Activated CD4-positive, alpha-beta T cell treated with anti-CD3 and anti-CD28 coated beads for 36 hours (primary cell): ENCODE results near the gene PGBD4. TPM values are rescaled to one million over a fixed set of nuclear protein-coding genes. Genes with fewer than 3 reads are reported as not detected.
A peak's percentile ranks its signal among the peaks of the same experiment; 100 is the strongest.

Source experiments
- ATAC-seq: fragments of 200-7000 bp; cut with Tn5 transposase; one replicate; pipeline ENCODE4 v1.10.0; 2021; ENCODE audit warnings: mild to moderate bottlenecking, moderate library complexity
- CTCF ChIA-PET: fragments of 350-600 bp; sonication (Branson Sonifier 250); formaldehyde crosslinking; loops from one replicate; lab custom pipeline; 2021; ENCODE audit warnings: antibody characterized with exemption; lab: Charles Lee
- POLR2A ChIA-PET: fragments of 350-600 bp; sonication (Branson Sonifier 250); formaldehyde crosslinking; loops from one replicate; lab custom pipeline; 2021; ENCODE audit warnings: antibody characterized with exemption, inconsistent platforms; lab: Charles Lee
- DNase-seq: peaks from one replicate; pipeline ENCODE4 v3.0.0-alpha.2; 2020
- H3K27ac Mint-ChIP-seq: one replicate; pipeline ENCODE4 v1.8.0; 2021; ENCODE audit warnings: mixed read lengths
- H3K27me3 Mint-ChIP-seq: one replicate; pipeline ENCODE4 v1.8.0; 2021; ENCODE audit warnings: mixed read lengths
- H3K36me3 Mint-ChIP-seq: one replicate; pipeline ENCODE4 v1.8.0; 2021; ENCODE audit warnings: low read depth, mixed read lengths
- H3K4me1 Mint-ChIP-seq: one replicate; pipeline ENCODE4 v1.8.0; 2021; ENCODE audit warnings: mixed read lengths
- H3K4me3 Mint-ChIP-seq: one replicate; pipeline ENCODE4 v1.8.0; 2021; ENCODE audit warnings: mild to moderate bottlenecking, moderate library complexity, mixed read lengths
- H3K9me3 Mint-ChIP-seq: one replicate; pipeline ENCODE4 v1.8.0; 2021; ENCODE audit warnings: low read depth, mixed read lengths
- intact Hi-C, 2 experiments: fragments of 100-400 bp; cut with DNase I in 1 of 2; cut with micrococcal nuclease in 1 of 2; formaldehyde crosslinking; loops; one replicate each; pipeline versions ENCODE4 v1.14.2 to v1.15.1; 2022 to 2024; cut with DNase I, micrococcal nuclease
- total RNA-seq, 2 experiments: library from RNA; stranded (reverse); gene quantifications; one replicate each; pipeline ENCODE4 v1.2.3, GENCODE V29; 2021

Gene PGBD4
- total RNA-seq, 2 experiments from 2014 or later: 2.3 to 2.4 TPM

- H3K36me3 Mint-ChIP-seq: peaks cover 3% of the 10 kb centered on the region
- DNase-seq: no peak
- no peak for ATAC-seq
- H3K27me3 Mint-ChIP-seq: no peaks in the 10 kb centered on the region
- intact Hi-C loops: no loop called here
- ChIA-PET POLR2A (no interaction called here), CTCF (interaction anchor here (1.7 kb wide), 1 partner anchor 23 kb away, joined by 5 read pairs; no protein-coding TSS in a partner anchor)
- H3K4me3 Mint-ChIP-seq: no peak overlapping the region
- no peak overlapping the region for H3K27ac Mint-ChIP-seq
- no peaks in the 10 kb centered on the region for H3K9me3 Mint-ChIP-seq
- no peaks in the 10 kb centered on the region for H3K4me1 Mint-ChIP-seq
These were observed 31.6 kb downstream of the PGBD4 start for GRCh38 chr15:34133511-34133910.

- POLR2A ChIA-PET: no interaction called here
- peaks cover 26% of the 10 kb centered on the region for H3K36me3 Mint-ChIP-seq
- H3K9me3 Mint-ChIP-seq: no peaks in the 10 kb centered on the region
- H3K27me3 Mint-ChIP-seq: no peaks in the 10 kb centered on the region
- H3K4me3 Mint-ChIP-seq: no peak overlapping the region
- DNase-seq (no peak), ATAC-seq (no peak)
- H3K4me1 Mint-ChIP-seq: no peaks in the 10 kb centered on the region
- CTCF ChIA-PET: no interaction called here
- intact Hi-C loops: no loop called here
- no peak overlapping the region for H3K27ac Mint-ChIP-seq
These were observed 45.7 kb downstream of the PGBD4 start for GRCh38 chr15:34147371-34148140.

- peaks cover 26% of the 10 kb centered on the region for H3K9me3 Mint-ChIP-seq
- no peak overlapping the region for H3K4me3 Mint-ChIP-seq
- intact Hi-C loops: no loop called here
- peak overlapping the region; percentile 44 for H3K27ac Mint-ChIP-seq
- ChIA-PET CTCF (interaction anchor here (1.1 kb wide), 1 partner anchor 22 kb away, joined by 4 read pairs; no protein-coding TSS in a partner anchor), POLR2A (interaction anchor here (0.8 kb wide), 1 partner anchor 51 kb away, joined by 4 read pairs; no protein-coding TSS in a partner anchor)
- H3K4me1 Mint-ChIP-seq: peaks cover 10% of the 10 kb centered on the region
- peak; percentile 32 for DNase-seq
- ATAC-seq: peak; percentile 97
- H3K36me3 Mint-ChIP-seq: peaks cover 71% of the 10 kb centered on the region
- H3K27me3 Mint-ChIP-seq: no peaks in the 10 kb centered on the region
These were observed 52.9 kb downstream of the PGBD4 start for GRCh38 chr15:34154725-34155204.

GRCh38 chr15:34155859-34156258, 54.0 kb downstream of the PGBD4 start:
- Mint-ChIP-seq H3K4me1 (peaks cover 10% of the 10 kb centered on the region), H3K36me3 (peaks cover 82% of the 10 kb centered on the region), H3K27ac (no peak overlapping the region), H3K4me3 (no peak overlapping the region), H3K9me3 (peaks cover 30% of the 10 kb centered on the region), H3K27me3 (no peaks in the 10 kb centered on the region)
- ATAC-seq: no peak
- ChIA-PET CTCF (no interaction called here), POLR2A (interaction anchor here (0.8 kb wide), 1 partner anchor 50 kb away, joined by 4 read pairs; no protein-coding TSS in a partner anchor)
- DNase-seq: no peak
- intact Hi-C loops: no loop called here

Other genes with a start within 250 kb of the PGBD4 start
- not detected for gene CHRM5, start 133.6 kb upstream of the PGBD4 start, total RNA-seq
- gene AVEN, start 62.9 kb upstream of the PGBD4 start, total RNA-seq: 10 to 100 TPM; 10.5 to 10.7 TPM
- 10 to 100 TPM; 46.7 to 48.5 TPM for gene EMC7, start 221 bp upstream of the PGBD4 start, total RNA-seq
- gene KATNBL1, start 108.0 kb downstream of the PGBD4 start, total RNA-seq: 10 to 100 TPM; 45.0 to 47.5 TPM
- 10 to 100 TPM; 85.5 to 91.0 TPM for gene EMC4, start 122.9 kb downstream of the PGBD4 start, total RNA-seq
- 10 to 100 TPM; 18.2 to 22.1 TPM for gene SLC12A6, start 235.7 kb downstream of the PGBD4 start, total RNA-seq
- 100 to 1,000 TPM; 217 to 313 TPM for gene NOP10, start 241.1 kb downstream of the PGBD4 start, total RNA-seq
- not detected for gene NUTM1, start 241.2 kb downstream of the PGBD4 start, total RNA-seq